HepG2 (cell line): ENCODE data around the gene PRKG1. TPM values are rescaled to one million over a fixed set of nuclear protein-coding genes. Genes with fewer than 3 reads are reported as not detected.

Experiments used
- ATAC-seq: fragments of 200-7000 bp; cut with Tn5 transposase; 3 replicates; pipeline ENCODE4 v1.9.1; 2020; ENCODE audit warnings: mild to moderate bottlenecking, moderate library complexity
- BruUV-seq: library from RNA; stranded (reverse); fragments of 400-500 nt; replicated peaks from 2 replicates; lab custom pipeline; 2021; lab: Mats Ljungman, UMichigan
- CTCF ChIA-PET: fragments of 300-600 bp; formaldehyde crosslinking; extraction: SDS; loops from one replicate; lab custom pipeline; 2021; ENCODE audit warnings: low total read pairs, inconsistent platforms, low intra/inter-chr PET ratio; lab: Yijun Ruan, JAX
- POLR2A ChIA-PET: fragments of 350-600 bp; sonication (Branson Sonifier 250); formaldehyde crosslinking; loops from one replicate; lab custom pipeline; 2020; ENCODE audit warnings: antibody characterized with exemption, inconsistent platforms; lab: Yijun Ruan, JAX
- DNase-seq: peaks from one replicate; pipeline ENCODE4 v3.0.0-alpha.2; 2015; ENCODE audit warnings: low spot score
- FAIRE-seq: peaks from 3 replicates; lab custom pipeline; 2011; peaks lifted over from hg19 to GRCh38; lab: Jason Lieb, UNC
- H2AFZ ChIP-seq: one replicate; pipeline ENCODE4 v1.6.1; 2011; ENCODE audit warnings: low read length, inconsistent platforms
- H3K27ac ChIP-seq: fragments of 300-600 bp; 3 replicates; pipeline ENCODE4 v1.8.0; 2011; ENCODE audit warnings: mixed run types, mild to moderate bottlenecking, mixed read lengths, low read length, inconsistent platforms; ENCODE audit not compliant: insufficient read depth; ENCODE audit errors: extremely low read length
- H3K27me3 ChIP-seq, 2 experiments: fragments of 200-600 bp in 1 of 2; 2 replicates in 1 of 2; 3 replicates in 1 of 2; pipeline versions ENCODE4 v1.6.0 to v1.8.0; 2011; ENCODE audit warnings: low read length in 2 of 2, mild to moderate bottlenecking in 2 of 2, moderate library complexity in 2 of 2, inconsistent platforms in 1 of 2; ENCODE audit not compliant: insufficient read depth in 2 of 2, control insufficient read depth in 1 of 2
- H3K36me3 ChIP-seq, 2 experiments: fragments of 200-600 bp in 1 of 2; replicated peaks in 1 of 2; 2 replicates in 1 of 2; 3 replicates in 1 of 2; pipeline versions ENCODE4 v1.5.1 to v1.8.0; 2011; ENCODE audit warnings: low read length in 2 of 2, inconsistent platforms in 1 of 2; ENCODE audit not compliant: insufficient read depth in 2 of 2, control insufficient read depth in 1 of 2
- H3K4me1 ChIP-seq: 2 replicates; pipeline ENCODE4 v1.5.1; 2012; ENCODE audit warnings: low read length, inconsistent platforms; ENCODE audit not compliant: insufficient read depth
- H3K4me2 ChIP-seq: 2 replicates; pipeline ENCODE4 v1.6.0; 2011; ENCODE audit warnings: low read depth, low read length, inconsistent platforms
- H3K4me3 ChIP-seq, 3 experiments: fragments of 200-600 bp in 1 of 3; sonication (generic), shearing (Covaris generic) in 1 of 3; replicated peaks in 1 of 3; 2 replicates each; pipeline ENCODE4 v1.5.1; 2011 to 2016; ENCODE audit warnings: low read length in 3 of 3, inconsistent platforms in 2 of 3, low read depth in 2 of 3, mild to moderate bottlenecking in 2 of 3, control low read depth in 1 of 3, mixed read lengths in 1 of 3; ENCODE audit not compliant: insufficient read depth in 1 of 3
- H3K79me2 ChIP-seq: one replicate; pipeline ENCODE4 v1.6.1; 2011; ENCODE audit warnings: low read length, inconsistent platforms; ENCODE audit not compliant: insufficient read depth
- H3K9ac ChIP-seq: 2 replicates; pipeline ENCODE4 v1.6.0; 2011; ENCODE audit warnings: mild to moderate bottlenecking, low read depth, low read length, inconsistent platforms; ENCODE audit not compliant: insufficient read depth
- H3K9me3 ChIP-seq: 2 replicates; pipeline ENCODE4 v1.5.1; 2012; ENCODE audit warnings: mild to moderate bottlenecking, low read length
- H4K20me1 ChIP-seq: 2 replicates; pipeline ENCODE4 v1.6.0; 2011; ENCODE audit warnings: inconsistent platforms, mild to moderate bottlenecking, low read length, moderate library complexity; ENCODE audit not compliant: insufficient read depth
- FOXP4 ChIP-seq: sonication (generic); formaldehyde crosslinking; IDR thresholded peaks from 2 replicates; pipeline ENCODE4 v1.4.0; 2020; ENCODE audit warnings: missing genetic modification reagents
- HMG20A ChIP-seq: IDR thresholded peaks from 2 replicates; pipeline ENCODE4 v1.6.1; 2016; ENCODE audit warnings: borderline replicate concordance
- MXD1 ChIP-seq: sonication (generic); formaldehyde crosslinking; IDR thresholded peaks from 2 replicates; pipeline ENCODE4 v1.4.0; 2020; ENCODE audit warnings: mild to moderate bottlenecking, missing genetic modification reagents
- POLR2AphosphoS2 ChIP-seq: IDR thresholded peaks from 2 replicates; pipeline ENCODE4 v1.6.1; 2011; ENCODE audit warnings: low read depth, low read length, improper control_type of control experiment
- SMAD1 ChIP-seq: sonication (generic); formaldehyde crosslinking; IDR thresholded peaks from 2 replicates; pipeline ENCODE4 v1.4.0; 2020; ENCODE audit warnings: missing genetic modification reagents, low read depth, mild to moderate bottlenecking, borderline replicate concordance
- SMARCC2 ChIP-seq: fragments of 450-650 bp; IDR thresholded peaks from 2 replicates; pipeline ENCODE4 v1.6.1; 2017; ENCODE audit warnings: antibody characterized with exemption, mild to moderate bottlenecking
- SMYD3 ChIP-seq: sonication (generic); formaldehyde crosslinking; IDR thresholded peaks from 2 replicates; pipeline ENCODE4 v1.8.1; 2023; ENCODE audit warnings: mild to moderate bottlenecking, missing genetic modification reagents
- UBTF ChIP-seq: sonication (generic); formaldehyde crosslinking; IDR thresholded peaks from 2 replicates; pipeline ENCODE4 v1.4.0; 2020; ENCODE audit warnings: mild to moderate bottlenecking, missing genetic modification reagents
- ZBTB2 ChIP-seq: sonication (generic); formaldehyde crosslinking; IDR thresholded peaks from 2 replicates; pipeline ENCODE4 v1.8.0; 2022; ENCODE audit warnings: low read depth, missing genetic modification reagents
- ZFX ChIP-seq: sonication (generic); formaldehyde crosslinking; IDR thresholded peaks from 2 replicates; pipeline ENCODE4 v1.4.0; 2020; ENCODE audit warnings: mild to moderate bottlenecking, low read depth, missing genetic modification reagents, moderate library complexity
- ZNF136 ChIP-seq: sonication (generic); formaldehyde crosslinking; IDR thresholded peaks from 2 replicates; pipeline ENCODE4 v1.8.1; 2022; ENCODE audit warnings: low read depth, mild to moderate bottlenecking, moderate library complexity, missing genetic modification reagents
- ZNF234 ChIP-seq: sonication (generic); formaldehyde crosslinking; conservative IDR thresholded peaks from 2 replicates; pipeline ENCODE4 v1.5.1; 2020; ENCODE audit warnings: mild to moderate bottlenecking, missing genetic modification reagents
- ZNF362 ChIP-seq: sonication (generic); formaldehyde crosslinking; IDR thresholded peaks from 2 replicates; pipeline ENCODE4 v1.4.0; 2020; ENCODE audit warnings: missing genetic modification reagents, mild to moderate bottlenecking, borderline replicate concordance
- ZNF563 ChIP-seq: sonication (generic); formaldehyde crosslinking; IDR thresholded peaks from 2 replicates; pipeline ENCODE4 v1.8.0; 2022; ENCODE audit warnings: mild to moderate bottlenecking, moderate library complexity, missing genetic modification reagents
- WGBS: methylation state at CpG from one replicate; pipeline ENCODE4 v1.1.6; 2017; ENCODE audit warnings: low lambda C conversion rate; 5-methylcytosine and 5-hydroxymethylcytosine counted together
- in situ Hi-C: cut with HindIII; loops from 2 replicates; pipeline ENCODE4 v1.10.0; 2017; ENCODE audit warnings: low pct_unique_long_range_greater_than_20kb; ENCODE audit not compliant: extremely low pct_ligation_motif_present
- intact Hi-C: fragments of 100-400 bp; cut with micrococcal nuclease; formaldehyde crosslinking; loops from one replicate; pipeline ENCODE4 v1.10.0; 2022; ENCODE audit not compliant: unreplicated experiment
- polyA plus RNA-seq, 8 experiments: library from polyadenylated mRNA; depleted of rRNA in 3 of 8; stranded (reverse) in 7 of 8; unstranded in 1 of 8; fragments of >200 nt; fragmentation: Illumina TruSeq in 4 of 8; extraction: Trizol in 4 of 8; gene quantifications; 2 replicates each; pipeline versions ENCODE4 v1.2.1 to v1.2.3, GENCODE V29; 2011 to 2016; ENCODE audit warnings: low read depth in 4 of 8, missing spikeins in 1 of 8, mixed read lengths in 1 of 8; ENCODE audit not compliant: insufficient read depth in 1 of 8
- total RNA-seq, 5 experiments: library from RNA; depleted of rRNA; stranded (reverse); fragments of >200 nt; fragmentation: Illumina TruSeq; extraction: Trizol; gene quantifications; 2 replicates each; pipeline ENCODE4 v1.2.3, GENCODE V29; 2016; ENCODE audit warnings: low read depth in 1 of 5

Gene PRKG1
- total and polyA plus RNA-seq, 2 of the 13 experiments (the other 11 are each of a cell fraction or from before 2014, with no cell fraction given), result 0.01 TPM; not detected in 1

- Histone ChIP-seq H3K9ac (no peak overlapping the region), H3K27me3 (no peaks in the 10 kb centered on the region), H3K79me2 (no peaks in the 10 kb centered on the region), H3K36me3 (no peaks in the 10 kb centered on the region), H3K4me3 (no peak overlapping the region), H3K27ac (no peak overlapping the region), H3K9me3 (no peaks in the 10 kb centered on the region), H3K4me2 (no peak overlapping the region), H2AFZ (no peak overlapping the region), H3K4me1 (no peaks in the 10 kb centered on the region), H4K20me1 (no peaks in the 10 kb centered on the region)
- CTCF ChIA-PET, result no interaction called here
- no peak for FAIRE-seq
- in situ Hi-C loops (no loop called here), intact Hi-C loops (no loop called here)
- no peak for ATAC-seq
- POLR2A ChIA-PET, result no interaction called here
- DNase-seq, result no peak
- BruUV-seq, result no TSS peak
- TF ChIP-seq ZFX (CRISPR knock-in tag), result no peak
- no peak for TF ChIP-seq SMYD3
- TF ChIP-seq MXD1 (CRISPR knock-in tag), result no peak
- no peak for TF ChIP-seq ZNF362 (CRISPR knock-in tag)
- no peak for TF ChIP-seq UBTF (CRISPR knock-in tag)
- no peak for TF ChIP-seq SMAD1 (CRISPR knock-in tag)
- TF ChIP-seq ZNF234, result no peak
- TF ChIP-seq HMG20A, result no peak
- TF ChIP-seq ZNF136, result no peak
- no peak for TF ChIP-seq ZBTB2 (CRISPR knock-in tag)
- TF ChIP-seq FOXP4 (CRISPR knock-in tag), result no peak
- TF ChIP-seq ZNF563 (CRISPR knock-in tag), result no peak
- no peak for TF ChIP-seq SMARCC2
- no peak for TF ChIP-seq POLR2AphosphoS2
- 3% methylated on average over 1 of the region's 1 CpG for WGBS
Observed at GRCh38 chr10:52276986-52277385, 1202.7 kb downstream of the PRKG1 start.
